Caco-2 (cell line): ENCODE data around the gene GOLT1A. TPM values are rescaled to one million over a fixed set of nuclear protein-coding genes. Genes with fewer than 3 reads are reported as not detected.

Experiments used
- BruUV-seq: library from RNA; stranded (reverse); fragments of 400-500 nt; replicated peaks from 2 replicates; lab custom pipeline; 2021; lab: Mats Ljungman, UMichigan
- CTCF ChIA-PET: fragments of 300-600 bp; sonication (Branson Sonifier 250); formaldehyde crosslinking; loops from one replicate; lab custom pipeline; 2022; ENCODE audit warnings: antibody characterized with exemption; lab: Charles Lee
- POLR2A ChIA-PET: fragments of 300-600 bp; sonication (Branson Sonifier 250); formaldehyde crosslinking; loops from one replicate; lab custom pipeline; 2022; ENCODE audit warnings: antibody characterized with exemption; lab: Charles Lee
- DNase-seq, 2 experiments: peaks; one replicate each; pipeline versions ENCODE4 v3.0.0 to v3.0.0-alpha.2; 2020 to 2022
- H3K27me3 ChIP-seq: replicated peaks from 2 replicates; pipeline ENCODE4 v1.6.0; 2011; ENCODE audit warnings: low read length; ENCODE audit not compliant: control insufficient read depth, insufficient read depth
- H3K36me3 ChIP-seq: 2 replicates; pipeline ENCODE4 v1.5.1; 2011; ENCODE audit warnings: low read length; ENCODE audit not compliant: control insufficient read depth, insufficient read depth
- H3K4me1 ChIP-seq: fragments of 250-450 bp; sonication (Bioruptor Pico); 2 replicates; pipeline ENCODE4 v1.5.1; 2020; ENCODE audit warnings: mild to moderate bottlenecking
- H3K4me3 ChIP-seq: 2 replicates; pipeline ENCODE4 v1.5.1; 2011; ENCODE audit warnings: low read depth, mild to moderate bottlenecking, control low read depth, low read length
- H3K9me3 ChIP-seq: fragments of 250-450 bp; sonication (Bioruptor Pico); 2 replicates; pipeline ENCODE4 v1.5.1; 2020; ENCODE audit warnings: mild to moderate bottlenecking, moderate library complexity
- H3K27ac Mint-ChIP-seq: one replicate; pipeline ENCODE4 v1.8.0; 2022; ENCODE audit warnings: mixed read lengths; ENCODE audit not compliant: unreplicated experiment
- H3K27me3 Mint-ChIP-seq: one replicate; pipeline ENCODE4 v1.8.0; 2022; ENCODE audit warnings: mixed read lengths; ENCODE audit not compliant: insufficient read depth, unreplicated experiment
- H3K36me3 Mint-ChIP-seq: one replicate; pipeline ENCODE4 v1.8.0; 2022; ENCODE audit warnings: mild to moderate bottlenecking, mixed read lengths; ENCODE audit not compliant: insufficient read depth, unreplicated experiment
- H3K4me1 Mint-ChIP-seq: one replicate; pipeline ENCODE4 v1.8.0; 2022; ENCODE audit warnings: low read depth, mixed read lengths; ENCODE audit not compliant: unreplicated experiment
- H3K4me3 Mint-ChIP-seq: one replicate; pipeline ENCODE4 v1.8.0; 2022; ENCODE audit warnings: mild to moderate bottlenecking, moderate library complexity, mixed read lengths; ENCODE audit not compliant: unreplicated experiment
- H3K9me3 Mint-ChIP-seq: one replicate; pipeline ENCODE4 v1.8.0; 2022; ENCODE audit warnings: mixed read lengths; ENCODE audit not compliant: unreplicated experiment
- intact Hi-C: fragments of 100-400 bp; cut with micrococcal nuclease; formaldehyde crosslinking; loops from one replicate; pipeline ENCODE4 v1.10.0; 2022; ENCODE audit not compliant: unreplicated experiment
- total RNA-seq: library from RNA; stranded (reverse); gene quantifications from 2 replicates; pipeline ENCODE4 v1.2.3, GENCODE V29; 2022
- TF ChIP-seq, protein P1 (sequence below), 2 experiments: fragments of 200-600 bp in 1 of 2; IDR thresholded peaks; 1 replicate in 1 of 2; 2 replicates in 1 of 2; pipeline versions ENCODE4 v1.5.1 to v1.8.0; 2011 to 2022; ENCODE audit warnings: antibody characterized with exemption in 1 of 2, control low read depth in 1 of 2, inconsistent platforms in 1 of 2, low read depth in 1 of 2, low read length in 1 of 2, mild to moderate bottlenecking in 1 of 2, moderate library complexity in 1 of 2; ENCODE audit not compliant: insufficient read depth in 1 of 2, severe bottlenecking in 1 of 2, unreplicated experiment in 1 of 2

The GOLT1A gene
- total RNA-seq, 1 experiment from 2014 or later: 25.9 TPM

GRCh38 chr1:204186597-204186996, 27.2 kb downstream of the GOLT1A start:
- H3K9me3 Mint-ChIP-seq: no peaks in the 10 kb centered on the region
- no peaks in the 10 kb centered on the region for H3K27me3 Mint-ChIP-seq
- Histone ChIP-seq H3K4me3 (no peak overlapping the region), H3K36me3 (no peaks in the 10 kb centered on the region), H3K4me1 (peaks cover 15% of the 10 kb centered on the region), H3K9me3 (no peaks in the 10 kb centered on the region), H3K27me3 (no peaks in the 10 kb centered on the region)
- H3K4me3 Mint-ChIP-seq: no peak overlapping the region
- no peaks in the 10 kb centered on the region for H3K36me3 Mint-ChIP-seq
- intact Hi-C loops: no loop called here
- DNase-seq: no peak
- TF ChIP-seq, protein P1, sequence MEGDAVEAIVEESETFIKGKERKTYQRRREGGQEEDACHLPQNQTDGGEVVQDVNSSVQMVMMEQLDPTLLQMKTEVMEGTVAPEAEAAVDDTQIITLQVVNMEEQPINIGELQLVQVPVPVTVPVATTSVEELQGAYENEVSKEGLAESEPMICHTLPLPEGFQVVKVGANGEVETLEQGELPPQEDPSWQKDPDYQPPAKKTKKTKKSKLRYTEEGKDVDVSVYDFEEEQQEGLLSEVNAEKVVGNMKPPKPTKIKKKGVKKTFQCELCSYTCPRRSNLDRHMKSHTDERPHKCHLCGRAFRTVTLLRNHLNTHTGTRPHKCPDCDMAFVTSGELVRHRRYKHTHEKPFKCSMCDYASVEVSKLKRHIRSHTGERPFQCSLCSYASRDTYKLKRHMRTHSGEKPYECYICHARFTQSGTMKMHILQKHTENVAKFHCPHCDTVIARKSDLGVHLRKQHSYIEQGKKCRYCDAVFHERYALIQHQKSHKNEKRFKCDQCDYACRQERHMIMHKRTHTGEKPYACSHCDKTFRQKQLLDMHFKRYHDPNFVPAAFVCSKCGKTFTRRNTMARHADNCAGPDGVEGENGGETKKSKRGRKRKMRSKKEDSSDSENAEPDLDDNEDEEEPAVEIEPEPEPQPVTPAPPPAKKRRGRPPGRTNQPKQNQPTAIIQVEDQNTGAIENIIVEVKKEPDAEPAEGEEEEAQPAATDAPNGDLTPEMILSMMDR (IDR thresholded peaks at IDR 0.05; ENCODE audit: insufficient read depth in 1 of 2, low read depth in 1 of 2, low read length in 1 of 2, severe bottlenecking in 1 of 2, unreplicated experiment in 1 of 2): no peak
- ChIA-PET POLR2A (no interaction called here), CTCF (no interaction called here)
- no peaks in the 10 kb centered on the region for H3K4me1 Mint-ChIP-seq
- no peak overlapping the region for H3K27ac Mint-ChIP-seq
- BruUV-seq: no TSS peak

- Mint-ChIP-seq H3K4me3 (no peak overlapping the region), H3K27ac (no peak overlapping the region), H3K9me3 (no peaks in the 10 kb centered on the region), H3K27me3 (no peaks in the 10 kb centered on the region), H3K4me1 (no peaks in the 10 kb centered on the region), H3K36me3 (no peaks in the 10 kb centered on the region)
- intact Hi-C loops: no loop called here
- no peak overlapping the region for H3K4me3 ChIP-seq
- H3K4me1 ChIP-seq: no peaks in the 10 kb centered on the region
- no TSS peak for BruUV-seq
- H3K36me3 ChIP-seq: no peaks in the 10 kb centered on the region
- ChIA-PET CTCF (no interaction called here), POLR2A (no interaction called here)
- DNase-seq: no peak
- H3K9me3 ChIP-seq: no peaks in the 10 kb centered on the region; the same call in 1 of the 2 replicates
- TF ChIP-seq, protein P1 (IDR thresholded peaks at IDR 0.05; ENCODE audit: insufficient read depth in 1 of 2, low read depth in 1 of 2, low read length in 1 of 2, severe bottlenecking in 1 of 2, unreplicated experiment in 1 of 2): no peak
- no peaks in the 10 kb centered on the region for H3K27me3 ChIP-seq
Measured at GRCh38 chr1:204181116-204181515, 32.7 kb downstream of the GOLT1A start.

- CTCF ChIA-PET: interaction anchor here (0.6 to 1.2 kb wide), 2 partner anchors 16 to 34 kb away, joined by 3 to 4 read pairs; partner anchors contain the start of gene GOLT1A
- H3K27me3 Mint-ChIP-seq: no peaks in the 10 kb centered on the region
- no peaks in the 10 kb centered on the region for H3K36me3 Mint-ChIP-seq
- Histone ChIP-seq H3K4me1 (no peaks in the 10 kb centered on the region), H3K9me3 (no peaks in the 10 kb centered on the region; the same call in 1 of the 2 replicates), H3K36me3 (no peaks in the 10 kb centered on the region), H3K27me3 (no peaks in the 10 kb centered on the region; the same call in 1 of the 2 replicates), H3K4me3 (no peak overlapping the region)
- POLR2A ChIA-PET: no interaction called here
- no peaks in the 10 kb centered on the region for H3K4me1 Mint-ChIP-seq
- no peaks in the 10 kb centered on the region for H3K9me3 Mint-ChIP-seq
- TF ChIP-seq, protein P1 (IDR thresholded peaks at IDR 0.05; ENCODE audit: insufficient read depth in 1 of 2, low read depth in 1 of 2, low read length in 1 of 2, severe bottlenecking in 1 of 2, unreplicated experiment in 1 of 2): no peak
- no peak overlapping the region for H3K4me3 Mint-ChIP-seq
- no peak overlapping the region for H3K27ac Mint-ChIP-seq
- intact Hi-C loops: no loop called here
- DNase-seq: no peak
- no TSS peak for BruUV-seq
Measured at GRCh38 chr1:204180133-204180532, 33.7 kb downstream of the GOLT1A start.
